Aorta (tissue), 5 donors: Measurements from ENCODE around the gene ARHGAP15. TPM values are rescaled to one million over a fixed set of nuclear protein-coding genes. Genes with fewer than 3 reads are reported as not detected.

ENCODE experiments used
- ATAC-seq: fragments of 200-7000 bp; cut with Tn5 transposase; one replicate; pipeline ENCODE4 v1.9.1; 2022; ENCODE audit warnings: moderate library complexity; ENCODE audit not compliant: low FRiP score
- DNase-seq, 2 donors: peaks; one replicate each; pipeline ENCODE4 v3.0.0-alpha.2; 2020
- H3K27ac ChIP-seq, 2 donors: one replicate each; pipeline ENCODE4 v1.5.1; 2013; ENCODE audit warnings: low read length in 2 of 2, mild to moderate bottlenecking in 2 of 2, moderate library complexity in 2 of 2, control low read depth in 1 of 2, inconsistent platforms in 1 of 2, low read depth in 1 of 2
- H3K27me3 ChIP-seq, 2 donors: one replicate each; pipeline ENCODE4 v1.6.1; 2013; ENCODE audit warnings: control low read depth in 1 of 2, low read length in 1 of 2, mild to moderate bottlenecking in 1 of 2, moderate library complexity in 1 of 2; ENCODE audit not compliant: insufficient read depth in 2 of 2, control insufficient read depth in 1 of 2
- H3K36me3 ChIP-seq, 2 donors: one replicate each; pipeline ENCODE4 v1.6.1; 2013; ENCODE audit warnings: control low read depth in 1 of 2, low read length in 1 of 2, mild to moderate bottlenecking in 1 of 2; ENCODE audit not compliant: insufficient read depth in 2 of 2, control insufficient read depth in 1 of 2
- H3K4me1 ChIP-seq, 2 donors: one replicate each; pipeline ENCODE4 v1.6.1; 2013; ENCODE audit warnings: low read length in 2 of 2, control low read depth in 1 of 2, mild to moderate bottlenecking in 1 of 2, moderate library complexity in 1 of 2; ENCODE audit not compliant: insufficient read depth in 2 of 2, control insufficient read depth in 1 of 2
- H3K4me3 ChIP-seq, 2 donors: one replicate each; pipeline ENCODE4 v1.5.1; 2013; ENCODE audit warnings: low read length in 2 of 2, control low read depth in 1 of 2, mild to moderate bottlenecking in 1 of 2
- H3K9me3 ChIP-seq: one replicate; pipeline ENCODE4 v1.6.1; 2013; ENCODE audit warnings: mild to moderate bottlenecking, low read length; ENCODE audit not compliant: control insufficient read depth
- WGBS, 2 donors: extraction: QIAGEN DNeasy Blood & Tissue Kit; methylation state at CpG; one replicate each; pipeline ENCODE4 v1.1.7; 2013; 5-methylcytosine and 5-hydroxymethylcytosine counted together
- intact Hi-C, 2 donors: fragments of 100-400 bp; cut with DNase I; formaldehyde crosslinking; loops; one replicate each; pipeline versions ENCODE4 v1.14.2 to v1.15.0; 2022
- polyA plus RNA-seq, 2 donors: library from polyadenylated mRNA; stranded (reverse); fragments of 200-250 nt; gene quantifications; one replicate each; pipeline ENCODE4 v1.2.3, GENCODE V29; 2013
- total RNA-seq, 2 donors: library from RNA; stranded (reverse); fragmentation: NEBNext Ultra II Directional; extraction: Animal tissue kit (Norgen Biotek cat#: 25700); gene quantifications; one replicate each; pipeline ENCODE4 v1.2.1, GENCODE V29; 2021
- donor health status: healthy with polysubstance abuse.
- donor health status: Bipolar disorder and iron deficiency.
- donor health status: DM: no; HTN: no; CAD: no.
- donor health status: DM: no; HTN: no; CAD: no.
- donor health status: DM: yes; HTN: yes; CAD: no.

Gene ARHGAP15
- total and polyA plus RNA-seq, 4 donors = 9.8 to 26.2 (median 12.8) TPM

DNA sequence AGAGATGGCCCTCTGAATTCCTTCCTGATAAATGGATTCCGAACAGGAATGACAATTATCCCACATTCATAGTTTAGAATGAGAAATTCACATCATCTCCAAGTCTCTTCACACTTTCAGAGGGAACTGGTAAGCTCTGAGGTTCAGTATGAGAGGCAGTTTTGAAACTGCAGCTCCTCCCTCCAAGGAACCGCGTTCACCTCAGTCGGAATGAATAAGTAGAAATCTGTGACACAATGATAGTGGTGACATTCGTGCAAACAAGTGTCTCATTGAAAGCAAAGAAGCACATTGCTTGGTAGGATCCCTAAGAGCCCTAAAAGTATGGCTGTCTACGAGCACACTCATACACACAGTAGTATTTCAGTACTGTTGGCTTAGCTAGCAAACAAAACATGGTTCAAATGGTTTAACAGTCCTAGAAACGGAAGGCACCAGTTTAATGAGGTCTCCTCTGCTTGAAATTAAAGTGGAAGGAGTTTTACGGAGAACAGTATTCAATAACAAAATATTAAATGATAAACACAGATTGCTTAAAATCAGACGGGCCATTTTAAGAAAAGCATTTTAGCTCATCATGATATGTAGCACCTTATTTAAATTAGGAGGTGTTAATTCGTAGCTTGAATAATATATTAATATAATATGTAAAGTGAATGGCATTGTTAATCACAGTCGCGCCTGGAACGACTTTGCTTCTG is 225.0 kb downstream of the ARHGAP15 start:
- intact Hi-C loops = no loop called here
- WGBS, 2 donors = 91 to 93% methylated on average over 13 of the region's 13 CpGs
- Histone ChIP-seq H3K27ac (no peak overlapping the region), H3K36me3 (no peaks in the 10 kb centered on the region), H3K4me3 (no peak overlapping the region), H3K4me1 (no peaks in the 10 kb centered on the region), H3K9me3 (no peaks in the 10 kb centered on the region), H3K27me3 (no peaks in the 10 kb centered on the region)
- DNase-seq (no peak), ATAC-seq (no peak)

DNA sequence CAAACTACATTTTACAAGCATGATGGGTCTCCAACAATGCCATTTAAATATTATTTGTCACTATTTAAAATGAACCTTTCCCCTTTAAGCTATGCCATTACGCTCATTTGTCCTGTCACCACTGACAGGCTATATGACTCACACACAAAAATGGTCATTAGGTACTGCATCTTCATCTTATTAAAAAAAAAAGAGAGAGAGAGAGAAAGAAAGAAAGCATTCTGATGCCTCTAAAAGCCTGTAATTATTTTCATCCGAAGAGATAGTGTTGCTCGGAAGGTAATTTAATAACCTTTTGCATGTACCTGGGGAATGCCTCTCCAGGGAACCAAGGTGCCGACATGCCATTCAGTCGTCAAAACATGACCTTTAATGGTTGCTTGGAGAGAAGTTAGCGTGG is 226.7 kb downstream of the ARHGAP15 start:
- Histone ChIP-seq H3K9me3 (no peaks in the 10 kb centered on the region), H3K27me3 (no peaks in the 10 kb centered on the region), H3K36me3 (no peaks in the 10 kb centered on the region), H3K27ac (no peak overlapping the region), H3K4me1 (no peaks in the 10 kb centered on the region), H3K4me3 (no peak overlapping the region)
- WGBS, 2 donors = 83 to 87% methylated on average over 6 of the region's 6 CpGs
- ATAC-seq = no peak
- no peak for DNase-seq
- intact Hi-C loops = no loop called here

GRCh38 chr2:143356336-143356735 is 227.1 kb downstream of the ARHGAP15 start:
- intact Hi-C loops = no loop called here

DNA sequence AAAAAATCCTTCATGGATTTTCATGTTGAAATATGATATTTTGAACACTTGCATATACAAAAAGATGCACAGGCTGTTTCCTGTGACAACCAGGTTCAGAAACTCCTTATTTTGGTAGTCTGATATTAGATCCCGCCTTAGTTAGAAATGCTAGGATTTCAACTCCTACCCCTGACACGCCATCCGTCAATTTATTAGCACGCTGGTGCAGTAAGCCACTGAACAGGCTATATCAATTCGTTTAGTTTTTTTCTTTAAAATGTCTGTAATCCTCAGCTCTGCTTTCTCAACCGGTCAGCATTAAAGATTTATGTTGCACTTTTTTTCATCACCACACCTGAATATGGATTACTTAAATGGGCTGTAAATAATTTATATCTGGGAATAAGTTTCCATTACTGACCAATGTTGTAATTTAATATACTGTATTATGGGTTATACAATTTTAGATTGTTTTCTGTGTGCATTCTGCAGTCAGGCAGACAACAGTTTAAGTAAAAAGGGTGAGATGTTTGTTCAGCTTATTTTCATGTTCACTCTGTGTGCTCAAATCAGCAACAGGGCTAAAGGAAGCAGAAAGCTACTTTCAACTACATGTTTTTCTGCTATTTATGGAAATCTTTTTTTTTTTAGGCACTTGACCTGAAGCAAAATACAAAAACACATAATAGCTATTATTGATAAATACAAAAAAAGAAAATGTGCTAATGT is 227.7 kb downstream of the ARHGAP15 start:
- H3K9me3 ChIP-seq = no peaks in the 10 kb centered on the region
- H3K27me3 ChIP-seq = no peaks in the 10 kb centered on the region
- no peaks in the 10 kb centered on the region for H3K4me1 ChIP-seq
- H3K27ac ChIP-seq = no peak overlapping the region
- intact Hi-C loops = no loop called here
- H3K36me3 ChIP-seq = no peaks in the 10 kb centered on the region
- WGBS, 2 donors = 78 to 83% methylated on average over 6 of the region's 6 CpGs
- no peak overlapping the region for H3K4me3 ChIP-seq
- no peak for DNase-seq
- no peak for ATAC-seq

More at GRCh38 chr2:143356336-143356735, 227.1 kb downstream of the ARHGAP15 start:
- Histone ChIP-seq H3K36me3 (no peaks in the 10 kb centered on the region), H3K27me3 (no peaks in the 10 kb centered on the region), H3K9me3 (no peaks in the 10 kb centered on the region), H3K4me1 (no peaks in the 10 kb centered on the region), H3K27ac (no peak overlapping the region), H3K4me3 (no peak overlapping the region)
- ATAC-seq (no peak), DNase-seq (no peak)
- 89 to 93% methylated on average over 3 of the region's 3 CpGs for WGBS, 2 donors

GRCh38 chr2:143357966-143358365 is 228.7 kb downstream of the ARHGAP15 start:
- 87 to 93% methylated on average over 2 of the region's 2 CpGs for WGBS, 2 donors
- ATAC-seq = no peak
- H3K36me3 ChIP-seq = no peaks in the 10 kb centered on the region

GRCh38 chr2:143361346-143361745 is 232.1 kb downstream of the ARHGAP15 start:
- ATAC-seq = no peak
- Histone ChIP-seq H3K27me3 (no peaks in the 10 kb centered on the region), H3K4me1 (no peaks in the 10 kb centered on the region), H3K9me3 (no peaks in the 10 kb centered on the region), H3K4me3 (no peak overlapping the region), H3K27ac (no peak overlapping the region), H3K36me3 (no peaks in the 10 kb centered on the region)
- WGBS, 2 donors = 96 to 98% methylated on average over 2 of the region's 2 CpGs
- intact Hi-C loops = no loop called here
- DNase-seq = no peak

More at GRCh38 chr2:143357966-143358365, 228.7 kb downstream of the ARHGAP15 start:
- Histone ChIP-seq H3K27me3 (no peaks in the 10 kb centered on the region), H3K4me1 (no peaks in the 10 kb centered on the region), H3K27ac (no peak overlapping the region), H3K9me3 (no peaks in the 10 kb centered on the region), H3K4me3 (no peak overlapping the region)
- no peak for DNase-seq
- intact Hi-C loops = no loop called here

- intact Hi-C loops = no loop called here
Measured at GRCh38 chr2:143371616-143372015, 242.4 kb downstream of the ARHGAP15 start.

GRCh38 chr2:143375384-143375880 is 246.2 kb downstream of the ARHGAP15 start:
- no peaks in the 10 kb centered on the region for H3K27me3 ChIP-seq
- no peaks in the 10 kb centered on the region for H3K36me3 ChIP-seq
- no peaks in the 10 kb centered on the region for H3K9me3 ChIP-seq
- H3K4me1 ChIP-seq = no peaks in the 10 kb centered on the region
- intact Hi-C loops = no loop called here
- ATAC-seq (no peak), DNase-seq (no peak)
- H3K27ac ChIP-seq = no peak overlapping the region
- no peak overlapping the region for H3K4me3 ChIP-seq
- 60 to 68% methylated on average over 3 of the region's 3 CpGs for WGBS, 2 donors

More at GRCh38 chr2:143371616-143372015, 242.4 kb downstream of the ARHGAP15 start:
- no peak for DNase-seq
- Histone ChIP-seq H3K36me3 (no peaks in the 10 kb centered on the region), H3K4me1 (no peaks in the 10 kb centered on the region), H3K9me3 (no peaks in the 10 kb centered on the region), H3K27ac (no peak overlapping the region), H3K4me3 (no peak overlapping the region), H3K27me3 (no peaks in the 10 kb centered on the region)
- WGBS, 2 donors = 45 to 61% methylated on average over 2 of the region's 2 CpGs
- no peak for ATAC-seq

DNA sequence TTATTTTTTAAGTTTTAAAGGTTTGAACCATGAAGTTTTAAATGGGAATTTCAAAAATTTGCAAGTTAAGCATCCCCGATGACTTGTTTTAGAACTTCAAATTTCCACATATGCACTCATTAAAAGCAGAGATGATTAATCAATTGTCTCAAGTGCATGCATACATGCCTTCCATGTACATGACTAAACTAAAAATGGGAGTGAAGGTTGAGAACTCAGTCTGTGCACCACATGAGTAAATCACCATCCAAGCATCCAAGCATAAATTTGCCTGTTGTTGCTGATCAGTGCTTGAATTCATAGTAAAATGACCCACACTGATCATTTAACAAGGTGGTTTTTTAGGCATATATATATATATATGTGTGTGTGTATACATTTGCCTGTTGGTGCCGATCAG is 249.8 kb downstream of the ARHGAP15 start:
- no peaks in the 10 kb centered on the region for H3K4me1 ChIP-seq
- no peak overlapping the region for H3K27ac ChIP-seq
- intact Hi-C loops = no loop called here
- DNase-seq (no peak), ATAC-seq (no peak)
- WGBS, 2 donors = 98% methylated on average over 2 of the region's 2 CpGs
- H3K27me3 ChIP-seq = no peaks in the 10 kb centered on the region
- H3K36me3 ChIP-seq = no peaks in the 10 kb centered on the region
- H3K4me3 ChIP-seq = no peak overlapping the region
- H3K9me3 ChIP-seq = no peaks in the 10 kb centered on the region
